HepG2 (cell line): Measurements from ENCODE around the gene TMEM14A. TPM values are rescaled to one million over a fixed set of nuclear protein-coding genes. Genes with fewer than 3 reads are reported as not detected.

Source experiments
- ATAC-seq: fragments of 200-7000 bp; cut with Tn5 transposase; 3 replicates; pipeline ENCODE4 v1.9.1; 2020; ENCODE audit warnings: mild to moderate bottlenecking, moderate library complexity
- BruUV-seq: library from RNA; stranded (reverse); fragments of 400-500 nt; replicated peaks from 2 replicates; lab custom pipeline; 2021; lab: Mats Ljungman, UMichigan
- CTCF ChIA-PET: fragments of 300-600 bp; formaldehyde crosslinking; extraction: SDS; loops from one replicate; lab custom pipeline; 2021; ENCODE audit warnings: low total read pairs, inconsistent platforms, low intra/inter-chr PET ratio; lab: Yijun Ruan, JAX
- POLR2A ChIA-PET: fragments of 350-600 bp; sonication (Branson Sonifier 250); formaldehyde crosslinking; loops from one replicate; lab custom pipeline; 2020; ENCODE audit warnings: antibody characterized with exemption, inconsistent platforms; lab: Yijun Ruan, JAX
- DNase-seq: peaks from one replicate; pipeline ENCODE4 v3.0.0-alpha.2; 2015; ENCODE audit warnings: low spot score
- FAIRE-seq: peaks from 3 replicates; lab custom pipeline; 2011; peaks lifted over from hg19 to GRCh38; lab: Jason Lieb, UNC
- H2AFZ ChIP-seq: one replicate; pipeline ENCODE4 v1.6.1; 2011; ENCODE audit warnings: low read length, inconsistent platforms
- H3K27ac ChIP-seq: fragments of 300-600 bp; 3 replicates; pipeline ENCODE4 v1.8.0; 2011; ENCODE audit warnings: mixed run types, mild to moderate bottlenecking, mixed read lengths, low read length, inconsistent platforms; ENCODE audit not compliant: insufficient read depth; ENCODE audit errors: extremely low read length
- H3K27me3 ChIP-seq, 2 experiments: fragments of 200-600 bp in 1 of 2; 2 replicates in 1 of 2; 3 replicates in 1 of 2; pipeline versions ENCODE4 v1.6.0 to v1.8.0; 2011; ENCODE audit warnings: low read length in 2 of 2, mild to moderate bottlenecking in 2 of 2, moderate library complexity in 2 of 2, inconsistent platforms in 1 of 2; ENCODE audit not compliant: insufficient read depth in 2 of 2, control insufficient read depth in 1 of 2
- H3K36me3 ChIP-seq, 2 experiments: fragments of 200-600 bp in 1 of 2; replicated peaks in 1 of 2; 2 replicates in 1 of 2; 3 replicates in 1 of 2; pipeline versions ENCODE4 v1.5.1 to v1.8.0; 2011; ENCODE audit warnings: low read length in 2 of 2, inconsistent platforms in 1 of 2; ENCODE audit not compliant: insufficient read depth in 2 of 2, control insufficient read depth in 1 of 2
- H3K4me1 ChIP-seq: 2 replicates; pipeline ENCODE4 v1.5.1; 2012; ENCODE audit warnings: low read length, inconsistent platforms; ENCODE audit not compliant: insufficient read depth
- H3K4me2 ChIP-seq: 2 replicates; pipeline ENCODE4 v1.6.0; 2011; ENCODE audit warnings: low read depth, low read length, inconsistent platforms
- H3K4me3 ChIP-seq, 3 experiments: fragments of 200-600 bp in 1 of 3; sonication (generic), shearing (Covaris generic) in 1 of 3; replicated peaks in 1 of 3; 2 replicates each; pipeline ENCODE4 v1.5.1; 2011 to 2016; ENCODE audit warnings: low read length in 3 of 3, inconsistent platforms in 2 of 3, low read depth in 2 of 3, mild to moderate bottlenecking in 2 of 3, control low read depth in 1 of 3, mixed read lengths in 1 of 3; ENCODE audit not compliant: insufficient read depth in 1 of 3
- H3K79me2 ChIP-seq: one replicate; pipeline ENCODE4 v1.6.1; 2011; ENCODE audit warnings: low read length, inconsistent platforms; ENCODE audit not compliant: insufficient read depth
- H3K9ac ChIP-seq: 2 replicates; pipeline ENCODE4 v1.6.0; 2011; ENCODE audit warnings: mild to moderate bottlenecking, low read depth, low read length, inconsistent platforms; ENCODE audit not compliant: insufficient read depth
- H3K9me3 ChIP-seq: 2 replicates; pipeline ENCODE4 v1.5.1; 2012; ENCODE audit warnings: mild to moderate bottlenecking, low read length
- H4K20me1 ChIP-seq: 2 replicates; pipeline ENCODE4 v1.6.0; 2011; ENCODE audit warnings: inconsistent platforms, mild to moderate bottlenecking, low read length, moderate library complexity; ENCODE audit not compliant: insufficient read depth
- E2F2 ChIP-seq: sonication (generic); formaldehyde crosslinking; IDR thresholded peaks from 2 replicates; pipeline ENCODE4 v1.4.0; 2020; ENCODE audit warnings: missing genetic modification reagents, borderline replicate concordance
- FOXA3 ChIP-seq: IDR thresholded peaks from 2 replicates; pipeline ENCODE4 v1.6.1; 2016; ENCODE audit warnings: missing genetic modification reagents, missing compliant biosample characterization
- FOXP1 ChIP-seq, 2 experiments: fragments of 450-650 bp in 1 of 2; IDR thresholded peaks; 2 replicates each; pipeline ENCODE4 v1.6.1; 2017 to 2018; ENCODE audit warnings: antibody characterized with exemption in 1 of 2
- HMG20B ChIP-seq: conservative IDR thresholded peaks from 2 replicates; pipeline ENCODE4 v1.6.1; 2016; ENCODE audit warnings: missing genetic modification reagents, missing compliant biosample characterization
- HOXA3 ChIP-seq: sonication (generic); formaldehyde crosslinking; IDR thresholded peaks from 2 replicates; pipeline ENCODE4 v1.5.0; 2020; ENCODE audit warnings: missing genetic modification reagents
- HOXA5 ChIP-seq: sonication (generic); formaldehyde crosslinking; IDR thresholded peaks from 2 replicates; pipeline ENCODE4 v1.4.0; 2020; ENCODE audit warnings: missing genetic modification reagents
- MIXL1 ChIP-seq: IDR thresholded peaks from 2 replicates; pipeline ENCODE4 v1.6.1; 2016
- POGZ ChIP-seq: sonication (generic); formaldehyde crosslinking; IDR thresholded peaks from 2 replicates; pipeline ENCODE4 v1.4.0; 2020; ENCODE audit warnings: mild to moderate bottlenecking, missing genetic modification reagents
- PPARG ChIP-seq: conservative IDR thresholded peaks from 2 replicates; pipeline ENCODE4 v1.6.1; 2016; ENCODE audit warnings: missing biosample characterization, missing genetic modification reagents
- RARA ChIP-seq: IDR thresholded peaks from 2 replicates; pipeline ENCODE4 v1.6.1; 2016; ENCODE audit warnings: missing genetic modification reagents, missing compliant biosample characterization
- SOX6 ChIP-seq, 2 experiments: fragments of 450-650 bp in 1 of 2; sonication (generic) in 1 of 2; formaldehyde crosslinking in 1 of 2; IDR thresholded peaks; 2 replicates each; pipeline versions ENCODE4 v1.4.0 to v1.6.1; 2017 to 2020; ENCODE audit warnings: antibody characterized with exemption in 1 of 2, mild to moderate bottlenecking in 1 of 2, missing genetic modification reagents in 1 of 2
- SRF ChIP-seq: IDR thresholded peaks from 2 replicates; pipeline ENCODE4 v1.6.1; 2011; ENCODE audit warnings: mild to moderate bottlenecking, low read depth, low read length, moderate library complexity
- ZNF251 ChIP-seq: sonication (generic); formaldehyde crosslinking; IDR thresholded peaks from 2 replicates; pipeline ENCODE4 v1.9.0; 2021; ENCODE audit warnings: mild to moderate bottlenecking, missing genetic modification reagents
- WGBS: methylation state at CpG from one replicate; pipeline ENCODE4 v1.1.6; 2017; ENCODE audit warnings: low lambda C conversion rate; 5-methylcytosine and 5-hydroxymethylcytosine counted together
- in situ Hi-C: cut with HindIII; loops from 2 replicates; pipeline ENCODE4 v1.10.0; 2017; ENCODE audit warnings: low pct_unique_long_range_greater_than_20kb; ENCODE audit not compliant: extremely low pct_ligation_motif_present
- intact Hi-C: fragments of 100-400 bp; cut with micrococcal nuclease; formaldehyde crosslinking; loops from one replicate; pipeline ENCODE4 v1.10.0; 2022; ENCODE audit not compliant: unreplicated experiment
- polyA plus RNA-seq, 8 experiments: library from polyadenylated mRNA; depleted of rRNA in 3 of 8; stranded (reverse) in 7 of 8; unstranded in 1 of 8; fragments of >200 nt; fragmentation: Illumina TruSeq in 4 of 8; extraction: Trizol in 4 of 8; gene quantifications; 2 replicates each; pipeline versions ENCODE4 v1.2.1 to v1.2.3, GENCODE V29; 2011 to 2016; ENCODE audit warnings: low read depth in 4 of 8, missing spikeins in 1 of 8, mixed read lengths in 1 of 8; ENCODE audit not compliant: insufficient read depth in 1 of 8
- total RNA-seq, 5 experiments: library from RNA; depleted of rRNA; stranded (reverse); fragments of >200 nt; fragmentation: Illumina TruSeq; extraction: Trizol; gene quantifications; 2 replicates each; pipeline ENCODE4 v1.2.3, GENCODE V29; 2016; ENCODE audit warnings: low read depth in 1 of 5
- TF ChIP-seq, protein P1 (sequence below): sonication (generic); formaldehyde crosslinking; conservative IDR thresholded peaks from 2 replicates; pipeline ENCODE4 v1.4.0; 2020; ENCODE audit warnings: missing genetic modification reagents
- TF ChIP-seq, protein P2 (sequence below): IDR thresholded peaks from 2 replicates; pipeline ENCODE4 v1.4.0; 2020; ENCODE audit warnings: mild to moderate bottlenecking, missing genetic modification reagents

The TMEM14A gene
- total and polyA plus RNA-seq, 2 of the 13 experiments (the other 11 are each of a cell fraction or from before 2014, with no cell fraction given): 24.6 to 73.7 TPM

DNA sequence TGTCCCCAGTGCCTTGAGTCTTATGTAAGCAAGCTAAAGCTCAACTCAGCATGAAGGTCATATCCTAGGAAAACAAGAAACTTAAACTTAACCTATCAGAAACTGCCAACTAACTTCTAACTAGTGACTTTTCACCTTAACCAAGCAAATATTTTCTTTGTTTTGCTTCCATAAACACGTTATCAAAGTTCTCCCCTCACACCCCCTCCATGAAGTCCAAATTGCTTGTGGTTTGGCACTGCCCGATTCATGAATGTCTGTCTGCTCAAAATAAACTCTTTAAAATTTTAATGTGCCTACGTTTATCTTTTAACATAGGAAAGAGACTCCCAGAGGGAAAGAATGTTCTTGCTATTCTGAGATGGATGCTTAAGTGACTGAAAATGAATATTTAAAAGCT, 57.5 kb downstream of the TMEM14A start:
- no peak overlapping the region for H3K4me3 ChIP-seq
- POLR2A ChIA-PET: interaction anchor here (1.6 kb wide), 1 partner anchor 11 kb away, joined by 3 read pairs; no protein-coding TSS in a partner anchor
- no peak overlapping the region for H2AFZ ChIP-seq
- H3K9ac ChIP-seq: no peak overlapping the region
- intact Hi-C loops: loop anchor here (5.0 to 10.0 kb wide), 2 partner anchors 34 to 186 kb away; partner anchors contain the start of gene GSTA2
- no peaks in the 10 kb centered on the region for H3K36me3 ChIP-seq
- WGBS: 70% methylated on average over 3 of the region's 3 CpGs
- H3K27me3 ChIP-seq: no peaks in the 10 kb centered on the region
- no peak for DNase-seq
- no peaks in the 10 kb centered on the region for H3K9me3 ChIP-seq
- peaks cover 69% of the 10 kb centered on the region for H3K4me1 ChIP-seq
- ATAC-seq: no peak
- no peak overlapping the region for H3K4me2 ChIP-seq
- BruUV-seq: no TSS peak
- no peaks in the 10 kb centered on the region for H3K79me2 ChIP-seq
- H3K27ac ChIP-seq: peak overlapping the region; percentile 94
- in situ Hi-C loops: no loop called here
- CTCF ChIA-PET: no interaction called here
- no peak for FAIRE-seq
- TF ChIP-seq ZNF251 (CRISPR knock-in tag) (no peak), PPARG (CRISPR knock-in tag) (0 out of 2 replicates have a peak, but pooled peaks have one; percentile 22), SRF (no peak), HMG20B (no peak), FOXP1 (IDR thresholded peaks at IDR 0.05) (no peak), FOXP1 (CRISPR knock-in tag; IDR thresholded peaks at IDR 0.05) (peak; percentile 28; the same call in 1 of the 2 replicates), FOXA3 (0 out of 2 replicates have a peak, but pooled peaks have one; percentile 8), E2F2 (no peak), HOXA5 (CRISPR knock-in tag) (0 out of 2 replicates have a peak, but pooled peaks have one; percentile 56), MIXL1 (CRISPR knock-in tag) (0 out of 2 replicates have a peak, but pooled peaks have one; percentile 22), POGZ (CRISPR knock-in tag) (peak; percentile 23; the same call in 1 of the 2 replicates), SOX6 (IDR thresholded peaks at IDR 0.05) (no peak), SOX6 (CRISPR knock-in tag; IDR thresholded peaks at IDR 0.05) (0 out of 2 replicates have a peak, but pooled peaks have one; percentile 44), HOXA3 (no peak), RARA (CRISPR knock-in tag) (0 out of 2 replicates have a peak, but pooled peaks have one; percentile 5)
- TF ChIP-seq, protein P1, sequence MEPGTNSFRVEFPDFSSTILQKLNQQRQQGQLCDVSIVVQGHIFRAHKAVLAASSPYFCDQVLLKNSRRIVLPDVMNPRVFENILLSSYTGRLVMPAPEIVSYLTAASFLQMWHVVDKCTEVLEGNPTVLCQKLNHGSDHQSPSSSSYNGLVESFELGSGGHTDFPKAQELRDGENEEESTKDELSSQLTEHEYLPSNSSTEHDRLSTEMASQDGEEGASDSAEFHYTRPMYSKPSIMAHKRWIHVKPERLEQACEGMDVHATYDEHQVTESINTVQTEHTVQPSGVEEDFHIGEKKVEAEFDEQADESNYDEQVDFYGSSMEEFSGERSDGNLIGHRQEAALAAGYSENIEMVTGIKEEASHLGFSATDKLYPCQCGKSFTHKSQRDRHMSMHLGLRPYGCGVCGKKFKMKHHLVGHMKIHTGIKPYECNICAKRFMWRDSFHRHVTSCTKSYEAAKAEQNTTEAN (CRISPR knock-in tag): no peak
- TF ChIP-seq, protein P2, sequence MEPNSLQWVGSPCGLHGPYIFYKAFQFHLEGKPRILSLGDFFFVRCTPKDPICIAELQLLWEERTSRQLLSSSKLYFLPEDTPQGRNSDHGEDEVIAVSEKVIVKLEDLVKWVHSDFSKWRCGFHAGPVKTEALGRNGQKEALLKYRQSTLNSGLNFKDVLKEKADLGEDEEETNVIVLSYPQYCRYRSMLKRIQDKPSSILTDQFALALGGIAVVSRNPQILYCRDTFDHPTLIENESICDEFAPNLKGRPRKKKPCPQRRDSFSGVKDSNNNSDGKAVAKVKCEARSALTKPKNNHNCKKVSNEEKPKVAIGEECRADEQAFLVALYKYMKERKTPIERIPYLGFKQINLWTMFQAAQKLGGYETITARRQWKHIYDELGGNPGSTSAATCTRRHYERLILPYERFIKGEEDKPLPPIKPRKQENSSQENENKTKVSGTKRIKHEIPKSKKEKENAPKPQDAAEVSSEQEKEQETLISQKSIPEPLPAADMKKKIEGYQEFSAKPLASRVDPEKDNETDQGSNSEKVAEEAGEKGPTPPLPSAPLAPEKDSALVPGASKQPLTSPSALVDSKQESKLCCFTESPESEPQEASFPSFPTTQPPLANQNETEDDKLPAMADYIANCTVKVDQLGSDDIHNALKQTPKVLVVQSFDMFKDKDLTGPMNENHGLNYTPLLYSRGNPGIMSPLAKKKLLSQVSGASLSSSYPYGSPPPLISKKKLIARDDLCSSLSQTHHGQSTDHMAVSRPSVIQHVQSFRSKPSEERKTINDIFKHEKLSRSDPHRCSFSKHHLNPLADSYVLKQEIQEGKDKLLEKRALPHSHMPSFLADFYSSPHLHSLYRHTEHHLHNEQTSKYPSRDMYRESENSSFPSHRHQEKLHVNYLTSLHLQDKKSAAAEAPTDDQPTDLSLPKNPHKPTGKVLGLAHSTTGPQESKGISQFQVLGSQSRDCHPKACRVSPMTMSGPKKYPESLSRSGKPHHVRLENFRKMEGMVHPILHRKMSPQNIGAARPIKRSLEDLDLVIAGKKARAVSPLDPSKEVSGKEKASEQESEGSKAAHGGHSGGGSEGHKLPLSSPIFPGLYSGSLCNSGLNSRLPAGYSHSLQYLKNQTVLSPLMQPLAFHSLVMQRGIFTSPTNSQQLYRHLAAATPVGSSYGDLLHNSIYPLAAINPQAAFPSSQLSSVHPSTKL (CRISPR knock-in tag): 0 out of 2 replicates have a peak, but pooled peaks have one; percentile 4
- H4K20me1 ChIP-seq: no peaks in the 10 kb centered on the region
